NT2/D1 (cell line): ENCODE measurements around the gene ATP10A.

ENCODE experiments used
- YY1 ChIP-seq: IDR thresholded peaks from 2 replicates; pipeline ENCODE4 v1.6.1; 2011; ENCODE audit not compliant: insufficient read length, insufficient read depth
- ZNF274 ChIP-seq: IDR thresholded peaks from 2 replicates; pipeline ENCODE4 v1.6.1; 2011; ENCODE audit warnings: mild to moderate bottlenecking, low read depth, low read length

DNA sequence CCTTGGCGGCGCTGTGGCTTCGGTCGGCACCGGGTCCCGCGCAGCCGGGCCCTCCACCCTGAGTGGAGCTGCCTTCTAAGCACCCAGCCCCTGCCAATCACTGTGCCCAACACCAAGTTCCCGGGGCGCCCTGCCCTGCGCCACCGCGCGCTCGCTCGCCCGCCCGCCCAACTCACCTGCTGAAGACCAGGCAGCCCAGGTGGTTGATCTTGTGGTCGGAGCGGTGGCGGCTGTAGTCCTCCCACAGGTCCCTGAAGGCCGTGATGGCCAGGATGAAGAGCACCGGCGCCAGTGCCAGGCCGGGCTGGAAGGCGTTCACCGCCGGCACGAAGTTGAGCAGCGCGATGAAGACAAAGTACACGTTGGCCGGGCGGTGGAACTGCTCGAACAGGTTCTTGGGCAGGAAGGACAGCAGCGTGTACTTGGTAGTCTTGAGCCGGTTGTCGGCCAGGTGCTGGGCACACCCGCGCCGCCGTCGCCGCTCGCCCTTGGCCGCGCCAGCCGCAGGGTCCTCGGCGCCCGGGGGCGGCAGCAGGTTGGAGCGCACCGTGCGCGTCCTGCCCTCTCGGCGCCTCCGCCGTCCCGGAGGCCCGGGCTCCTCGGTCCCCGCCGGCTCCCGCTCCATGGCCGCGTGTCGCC lies 536 bp downstream of the ATP10A start:
- TF ChIP-seq ZNF274 (no peak), YY1 (no peak)
